Heart left ventricle (tissue), 16 donors: ENCODE results near the gene RAB36. TPM values are rescaled to one million over a fixed set of nuclear protein-coding genes. Genes with fewer than 3 reads are reported as not detected.

Source experiments
- ATAC-seq, 4 donors: fragments of 200-7000 bp; cut with Tn5 transposase; one replicate each; pipeline ENCODE4 v1.9.1; 2020 to 2022; ENCODE audit warnings: moderate library complexity in 4 of 4, mild to moderate bottlenecking in 3 of 4, moderate number of reproducible peaks in 1 of 4
- DNase-seq, 5 donors: peaks; one replicate each; pipeline ENCODE4 v3.0.0-alpha.2; 2020
- H3K27ac ChIP-seq, 12 donors: fragments of 200-600 bp; sonication (generic) in 4 of 12; one replicate each; pipeline versions ENCODE4 v1.5.0 to v1.8.0; 2016 to 2022; ENCODE audit warnings: mild to moderate bottlenecking in 2 of 12
- H3K27me3 ChIP-seq, 9 donors: fragments of 200-600 bp; sonication (generic) in 2 of 9; one replicate each; pipeline versions ENCODE4 v1.5.1 to v1.8.0; 2016 to 2022; ENCODE audit warnings: mild to moderate bottlenecking in 3 of 9
- H3K36me3 ChIP-seq, 9 donors: fragments of 200-600 bp; sonication (generic) in 2 of 9; one replicate each; pipeline versions ENCODE4 v1.5.0 to v1.8.0; 2018 to 2022; ENCODE audit warnings: mild to moderate bottlenecking in 2 of 9
- H3K4me1 ChIP-seq, 12 donors: fragments of 200-600 bp; sonication (generic) in 4 of 12; one replicate each; pipeline versions ENCODE4 v1.5.0 to v1.8.0; 2016 to 2022; ENCODE audit warnings: mild to moderate bottlenecking in 3 of 12
- H3K4me3 ChIP-seq, 12 donors: fragments of 200-600 bp; sonication (generic) in 4 of 12; one replicate each; pipeline versions ENCODE4 v1.5.0 to v1.8.0; 2017 to 2022; ENCODE audit warnings: mild to moderate bottlenecking in 9 of 12, moderate library complexity in 4 of 12
- H3K9me3 ChIP-seq, 12 donors: fragments of 200-600 bp; sonication (generic) in 4 of 12; one replicate each; pipeline versions ENCODE4 v1.5.0 to v1.8.0; 2016 to 2022; ENCODE audit warnings: mild to moderate bottlenecking in 1 of 12
- CTCF ChIP-seq, 12 donors: fragments of 200-600 bp; sonication (generic) in 4 of 12; IDR thresholded peaks; one replicate each; pipeline versions ENCODE4 v1.5.0 to v1.8.0; 2018 to 2022; ENCODE audit warnings: antibody characterized with exemption in 12 of 12, mild to moderate bottlenecking in 5 of 12
- POLR2A ChIP-seq, 2 donors: fragments of 450-650 bp; IDR thresholded peaks; one replicate each; pipeline ENCODE4 v1.6.1; 2017; ENCODE audit warnings: antibody characterized with exemption in 2 of 2, mild to moderate bottlenecking in 2 of 2, moderate library complexity in 2 of 2
- whole genome bisulfite sequencing, 4 donors: extraction: QIAGEN DNeasy Blood & Tissue Kit in 2 of 4; methylation state at CpG; one replicate each; pipeline versions ENCODE4 v1.1.5 to v1.1.7; 2013 to 2018; 5-methylcytosine and 5-hydroxymethylcytosine counted together
- intact Hi-C, 10 donors: fragments of 100-400 bp; cut with DNase I; formaldehyde crosslinking; loops; one replicate each; pipeline versions ENCODE4 v1.11.1 to v1.14.2; 2022
- polyA plus RNA-seq, 2 donors: library from polyadenylated mRNA; stranded (reverse); fragments of 200-250 nt; gene quantifications; one replicate each; pipeline ENCODE4 v1.2.3, GENCODE V29; 2013
- total RNA-seq, 9 donors: library from RNA; depleted of rRNA in 2 of 9; stranded (reverse); fragments of >200 nt in 2 of 9; fragmentation: NEBNext Ultra II Directional in 3 of 9; extraction: Animal tissue kit (Norgen Biotek cat#: 25700) in 3 of 9; gene quantifications; one replicate each; pipeline versions ENCODE4 v1.1.0 to v1.2.4, GENCODE V29; 2016 to 2023
- donor health status: ischemic (EF 13 %, LVEDD 7.1; RV severe dilation, severe dysfunction).
- donor health status: healthy with polysubstance abuse.
- donor health status: DM: no; HTN: yes; CAD: no.
- donor health status: DM: no; HTN: no; CAD: no.
- donor health status: ischemic (EF 25% LVEDD 6.9; RV normal size, moderate dysfunction).
- donor health status: ischemic (EF 25% LVEDD 5.7; RV mildly dilated, moderate dysfunction).
- donor health status: healthy.
- donor health status: DM: yes; HTN: yes; CAD: no.
- donor health status: ischemic (EF 35%, LVEDD 5.7; RV mildly dilated, moderate dysfunction).
- donor health status: nonischemic (EF 11% LVEDD 7.7; RV severe dilation, severe dysfunction).
- donor health status: DM: yes; HTN: yes; CAD: no.
- donor health status: PGD.
- donor health status: ischemic (EF 29% LVEDD 5.4; RV normal size, mild dysfunction).
- donor health status: nonischemic (EF 23%, LVEDD 6.1; RV moderate dilation, normal function).

RAB36 gene
- total and polyA plus RNA-seq, 11 donors: 0.11 to 3.2 (median 0.54) TPM

GRCh38 chr22:23122216-23122957, 22.9 kb upstream of the RAB36 start:
- H3K36me3 ChIP-seq: no peaks in the 10 kb centered on the region
- DNase-seq: peak in 1 of 5 donors; percentile 41
- H3K9me3 ChIP-seq: no peaks in the 10 kb centered on the region
- intact Hi-C loops: loop anchor here in 1 of 10 donors (10.0 kb wide), 1 partner anchor 278 kb away; no protein-coding TSS in a partner anchor
- no peaks in the 10 kb centered on the region for H3K27me3 ChIP-seq
- no peak overlapping the region for H3K27ac ChIP-seq
- H3K4me3 ChIP-seq: no peak overlapping the region
- ATAC-seq: no peak
- 88 to 95% (median 89%) methylated on average over 9 to 13 of the region's 13 CpGs for WGBS, 4 donors
- peaks cover 0 to 6% (median 0%) of the 10 kb centered on the region in 12 donors for H3K4me1 ChIP-seq
- no peak for TF ChIP-seq POLR2A (IDR thresholded peaks at IDR 0.05)
- TF ChIP-seq CTCF (IDR thresholded peaks at IDR 0.05): no peak

GRCh38 chr22:23122992-23123803, 22.1 kb upstream of the RAB36 start:
- Histone ChIP-seq H3K4me3 (no peak overlapping the region), H3K27ac (no peak overlapping the region), H3K27me3 (no peaks in the 10 kb centered on the region), H3K9me3 (no peaks in the 10 kb centered on the region), H3K4me1 (peaks cover 0 to 7% (median 2%) of the 10 kb centered on the region in 12 donors), H3K36me3 (no peaks in the 10 kb centered on the region)
- no peak for ATAC-seq
- peak in 1 of 5 donors; percentile 34 for DNase-seq
- TF ChIP-seq POLR2A (IDR thresholded peaks at IDR 0.05) (no peak), CTCF (IDR thresholded peaks at IDR 0.05) (no peak)
- intact Hi-C loops: loop anchor here in 1 of 10 donors (10.0 kb wide), 1 partner anchor 278 kb away; no protein-coding TSS in a partner anchor
- 96 to 97% (median 96%) methylated on average over 17 to 26 of the region's 26 CpGs for WGBS, 4 donors

- Histone ChIP-seq H3K27ac (no peak overlapping the region), H3K4me1 (peaks cover 0 to 13% (median 3%) of the 10 kb centered on the region in 12 donors), H3K9me3 (no peaks in the 10 kb centered on the region), H3K36me3 (no peaks in the 10 kb centered on the region), H3K27me3 (no peaks in the 10 kb centered on the region), H3K4me3 (no peak overlapping the region)
- 85 to 94% (median 88%) methylated on average over 8 to 9 of the region's 9 CpGs for WGBS, 4 donors
- ATAC-seq (no peak), DNase-seq (peak in 1 of 5 donors; percentile 42)
- intact Hi-C loops: loop anchor here in 1 of 10 donors (10.0 kb wide), 1 partner anchor 279 kb away; no protein-coding TSS in a partner anchor
- no peak for TF ChIP-seq POLR2A (IDR thresholded peaks at IDR 0.05)
- TF ChIP-seq CTCF (IDR thresholded peaks at IDR 0.05): no peak
Measured at GRCh38 chr22:23123804-23124254, 21.4 kb upstream of the RAB36 start.
